T-helper 17 cell (primary cell): ENCODE results near the gene KHK. TPM values are rescaled to one million over a fixed set of nuclear protein-coding genes. Genes with fewer than 3 reads are reported as not detected.

Source experiments
- ATAC-seq: fragments of 150-1000 bp; cut with Tn5 transposase; 2 replicates; pipeline ENCODE4 v1.10.0; 2021; ENCODE audit warnings: mild to moderate bottlenecking, moderate library complexity
- DNase-seq, 3 donors: peaks; one replicate each; pipeline versions ENCODE4 v3.0.0 to v3.0.0-alpha.2; 2020 to 2021
- H3K9me3 ChIP-seq: one replicate; pipeline ENCODE4 v1.7.0; 2013; ENCODE audit warnings: low read length, mild to moderate bottlenecking; ENCODE audit not compliant: control insufficient read depth, poor library complexity, severe bottlenecking
- H3K27ac Mint-ChIP-seq: one replicate; pipeline ENCODE4 v1.8.0; 2022; ENCODE audit warnings: mild to moderate bottlenecking, moderate library complexity, mixed read lengths
- H3K27me3 Mint-ChIP-seq: one replicate; pipeline ENCODE4 v1.8.0; 2022; ENCODE audit warnings: mixed read lengths
- H3K36me3 Mint-ChIP-seq: one replicate; pipeline ENCODE4 v1.8.0; 2022; ENCODE audit warnings: low read depth, mixed read lengths
- H3K4me1 Mint-ChIP-seq: one replicate; pipeline ENCODE4 v1.8.0; 2022; ENCODE audit warnings: mild to moderate bottlenecking, mixed read lengths
- H3K4me3 Mint-ChIP-seq: one replicate; pipeline ENCODE4 v1.8.0; 2022; ENCODE audit warnings: mild to moderate bottlenecking, moderate library complexity, mixed read lengths
- total RNA-seq, 4 donors: library from RNA in 2 of 4; stranded (reverse) in 2 of 4; gene quantifications; one replicate each; pipeline ENCODE4 v1.2.3 and lab custom pipeline; 2022 to 2026

KHK gene
- total RNA-seq, 2 donors from 2014 or later = 4.5 to 5.4 TPM

- H3K4me1 Mint-ChIP-seq = peaks cover 12% of the 10 kb centered on the region
- no peaks in the 10 kb centered on the region for H3K36me3 Mint-ChIP-seq
- peaks cover 13% of the 10 kb centered on the region for H3K27me3 Mint-ChIP-seq
- peak; percentile 34 to 75 (median 72) for DNase-seq
- H3K27ac Mint-ChIP-seq = peak within 1 kb of the TSS; percentile 86
- ATAC-seq = peak; percentile 85
- peak within 1 kb of the TSS; percentile 91 for H3K4me3 Mint-ChIP-seq
- H3K9me3 ChIP-seq = no peaks in the 10 kb centered on the region
Measured at GRCh38 chr2:27123302-27124150, 37.0 kb downstream of the KHK start, which contains the start of gene ABHD1. TSS of gene ABHD1 (plus strand) at chr2:27123815. CDS start at chr2:27123949, 134 bp downstream.

- DNase-seq = no peak
- H3K4me1 Mint-ChIP-seq = peaks cover 7% of the 10 kb centered on the region
- no peak overlapping the region for H3K27ac Mint-ChIP-seq
Measured at GRCh38 chr2:27125104-27125503, 38.5 kb downstream of the KHK start.

GRCh38 chr2:27126252-27126710 is 39.7 kb downstream of the KHK start:
- peaks cover 6% of the 10 kb centered on the region for H3K27me3 Mint-ChIP-seq
- peaks cover 7% of the 10 kb centered on the region for H3K4me1 Mint-ChIP-seq
- no peak for DNase-seq
- ATAC-seq = no peak
- H3K36me3 Mint-ChIP-seq = no peaks in the 10 kb centered on the region
- no peak overlapping the region for H3K27ac Mint-ChIP-seq
- no peak overlapping the region for H3K4me3 Mint-ChIP-seq
- H3K9me3 ChIP-seq = no peaks in the 10 kb centered on the region

More at GRCh38 chr2:27125104-27125503, 38.5 kb downstream of the KHK start:
- H3K36me3 Mint-ChIP-seq = no peaks in the 10 kb centered on the region
- H3K27me3 Mint-ChIP-seq = peaks cover 9% of the 10 kb centered on the region
- H3K9me3 ChIP-seq = no peaks in the 10 kb centered on the region
- ATAC-seq = no peak
- no peak overlapping the region for H3K4me3 Mint-ChIP-seq

- Mint-ChIP-seq H3K27ac (no peak overlapping the region), H3K4me3 (no peak overlapping the region), H3K27me3 (no peaks in the 10 kb centered on the region), H3K36me3 (no peaks in the 10 kb centered on the region), H3K4me1 (peaks cover 13% of the 10 kb centered on the region)
- ATAC-seq (no peak), DNase-seq (no peak)
- no peaks in the 10 kb centered on the region for H3K9me3 ChIP-seq
Measured at GRCh38 chr2:27127883-27128667, 41.5 kb downstream of the KHK start.

GRCh38 chr2:27128668-27129571 is 42.3 kb downstream of the KHK start:
- Mint-ChIP-seq H3K4me1 (peaks cover 16% of the 10 kb centered on the region), H3K4me3 (no peak overlapping the region), H3K27me3 (no peaks in the 10 kb centered on the region), H3K27ac (no peak overlapping the region), H3K36me3 (no peaks in the 10 kb centered on the region)
- ATAC-seq (no peak), DNase-seq (no peak)
- no peaks in the 10 kb centered on the region for H3K9me3 ChIP-seq

- H3K4me1 Mint-ChIP-seq = peaks cover 16% of the 10 kb centered on the region
- ATAC-seq (no peak), DNase-seq (no peak)
- no peaks in the 10 kb centered on the region for H3K9me3 ChIP-seq
- H3K4me3 Mint-ChIP-seq = no peak overlapping the region
- peak overlapping the region; percentile 63 for H3K27ac Mint-ChIP-seq
- H3K36me3 Mint-ChIP-seq = peaks cover 2% of the 10 kb centered on the region
- H3K27me3 Mint-ChIP-seq = no peaks in the 10 kb centered on the region
Measured at GRCh38 chr2:27130396-27130795, 43.8 kb downstream of the KHK start.

GRCh38 chr2:27131429-27131828 is 44.9 kb downstream of the KHK start:
- no peak for DNase-seq
- Mint-ChIP-seq H3K36me3 (peaks cover 2% of the 10 kb centered on the region), H3K27ac (no peak overlapping the region), H3K4me1 (peaks cover 16% of the 10 kb centered on the region), H3K4me3 (no peak overlapping the region), H3K27me3 (no peaks in the 10 kb centered on the region)
- H3K9me3 ChIP-seq = no peaks in the 10 kb centered on the region
- ATAC-seq = no peak

- ATAC-seq (no peak), DNase-seq (no peak)
- peaks cover 2% of the 10 kb centered on the region for H3K36me3 Mint-ChIP-seq
- no peaks in the 10 kb centered on the region for H3K9me3 ChIP-seq
- peak overlapping the region; percentile 96 for H3K4me3 Mint-ChIP-seq
- peak overlapping the region; percentile 92 for H3K27ac Mint-ChIP-seq
- H3K4me1 Mint-ChIP-seq = peaks cover 16% of the 10 kb centered on the region
- H3K27me3 Mint-ChIP-seq = no peaks in the 10 kb centered on the region
Measured at GRCh38 chr2:27133195-27133875, 46.8 kb downstream of the KHK start.

GRCh38 chr2:27133905-27134780 is 47.6 kb downstream of the KHK start, which contains the start of gene PREB:
TSS of gene PREB (minus strand) at chr2:27134636. CDS start at chr2:27134421, 215 bp downstream.
- ATAC-seq (peak; percentile 99), DNase-seq (peak; percentile 97 to 99 (median 99))
- no peaks in the 10 kb centered on the region for H3K27me3 Mint-ChIP-seq
- no peaks in the 10 kb centered on the region for H3K9me3 ChIP-seq
- H3K4me1 Mint-ChIP-seq = peaks cover 16% of the 10 kb centered on the region
- H3K4me3 Mint-ChIP-seq = peak within 1 kb of the TSS; percentile 96
- peak within 1 kb of the TSS; percentile 92 for H3K27ac Mint-ChIP-seq
- peaks cover 2% of the 10 kb centered on the region for H3K36me3 Mint-ChIP-seq

- H3K9me3 ChIP-seq = no peaks in the 10 kb centered on the region
- H3K4me1 Mint-ChIP-seq = peaks cover 16% of the 10 kb centered on the region
- ATAC-seq (no peak), DNase-seq (no peak)
- peaks cover 2% of the 10 kb centered on the region for H3K36me3 Mint-ChIP-seq
- H3K4me3 Mint-ChIP-seq = peak overlapping the region; percentile 96
- H3K27ac Mint-ChIP-seq = peak overlapping the region; percentile 92
- H3K27me3 Mint-ChIP-seq = no peaks in the 10 kb centered on the region
Measured at GRCh38 chr2:27134781-27135477, 48.4 kb downstream of the KHK start.

GRCh38 chr2:27135478-27135955 is 48.9 kb downstream of the KHK start:
- peak overlapping the region; percentile 92 for H3K27ac Mint-ChIP-seq
- ATAC-seq (no peak), DNase-seq (no peak)
- H3K36me3 Mint-ChIP-seq = peaks cover 2% of the 10 kb centered on the region
- no peaks in the 10 kb centered on the region for H3K9me3 ChIP-seq
- H3K27me3 Mint-ChIP-seq = no peaks in the 10 kb centered on the region
- peak overlapping the region; percentile 72 for H3K4me3 Mint-ChIP-seq
- H3K4me1 Mint-ChIP-seq = peaks cover 16% of the 10 kb centered on the region
